Epithelial cell of proximal tubule (primary cell): ENCODE measurements around the gene ST13. TPM values are rescaled to one million over a fixed set of nuclear protein-coding genes. Genes with fewer than 3 reads are reported as not detected.
"Not testable (repeated sequence)": the region's sequence is repeated elsewhere in the genome, so short reads cannot be mapped to it uniquely, and the experiment has no call there.

Source experiments
- DNase-seq: peaks from one replicate; pipeline ENCODE4 v3.0.0-alpha.2; 2011; ENCODE audit warnings: low read depth
- H3K4me3 ChIP-seq: 2 replicates; pipeline ENCODE4 v1.5.1; 2011; ENCODE audit warnings: low read depth, mild to moderate bottlenecking, low read length
- total RNA-seq: library from RNA; depleted of rRNA; stranded (reverse); fragments of >200 nt; gene quantifications from 2 replicates; pipeline ENCODE4 v1.2.3, GENCODE V29; 2015
- TF ChIP-seq, protein P1 (sequence below): conservative IDR thresholded peaks from 2 replicates; pipeline ENCODE4 v1.5.1; 2012; ENCODE audit warnings: low read depth, mild to moderate bottlenecking, low read length

ST13 gene
- total RNA-seq, 1 donor from 2014 or later, result 159 TPM

GRCh38 chr22:40791241-40791640, 65.2 kb downstream of the ST13 start:
- H3K4me3 ChIP-seq, result no peak overlapping the region
- TF ChIP-seq, protein P1, sequence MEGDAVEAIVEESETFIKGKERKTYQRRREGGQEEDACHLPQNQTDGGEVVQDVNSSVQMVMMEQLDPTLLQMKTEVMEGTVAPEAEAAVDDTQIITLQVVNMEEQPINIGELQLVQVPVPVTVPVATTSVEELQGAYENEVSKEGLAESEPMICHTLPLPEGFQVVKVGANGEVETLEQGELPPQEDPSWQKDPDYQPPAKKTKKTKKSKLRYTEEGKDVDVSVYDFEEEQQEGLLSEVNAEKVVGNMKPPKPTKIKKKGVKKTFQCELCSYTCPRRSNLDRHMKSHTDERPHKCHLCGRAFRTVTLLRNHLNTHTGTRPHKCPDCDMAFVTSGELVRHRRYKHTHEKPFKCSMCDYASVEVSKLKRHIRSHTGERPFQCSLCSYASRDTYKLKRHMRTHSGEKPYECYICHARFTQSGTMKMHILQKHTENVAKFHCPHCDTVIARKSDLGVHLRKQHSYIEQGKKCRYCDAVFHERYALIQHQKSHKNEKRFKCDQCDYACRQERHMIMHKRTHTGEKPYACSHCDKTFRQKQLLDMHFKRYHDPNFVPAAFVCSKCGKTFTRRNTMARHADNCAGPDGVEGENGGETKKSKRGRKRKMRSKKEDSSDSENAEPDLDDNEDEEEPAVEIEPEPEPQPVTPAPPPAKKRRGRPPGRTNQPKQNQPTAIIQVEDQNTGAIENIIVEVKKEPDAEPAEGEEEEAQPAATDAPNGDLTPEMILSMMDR, result no peak
- no peak for DNase-seq

DNA sequence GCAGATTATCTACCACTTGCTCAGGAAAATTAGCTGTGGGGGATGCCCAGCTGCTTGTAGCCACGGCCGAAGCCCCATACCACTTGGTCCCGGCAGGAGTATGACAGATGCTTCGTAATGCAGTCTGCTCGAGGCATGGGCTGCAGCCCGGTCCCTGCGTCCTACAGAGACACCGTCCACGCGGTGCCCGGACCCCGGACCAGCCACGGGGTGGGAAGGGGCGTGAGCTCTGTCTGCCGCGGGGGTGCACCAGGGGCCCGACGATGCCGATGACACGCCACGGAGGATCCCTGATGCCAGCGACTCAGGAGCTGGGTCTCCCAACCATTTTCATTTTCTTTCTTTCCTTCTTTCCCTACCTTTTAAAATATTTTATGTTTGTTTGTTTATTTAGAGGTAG, 67.3 kb downstream of the ST13 start:
- DNase-seq, result no peak
- H3K4me3 ChIP-seq, result no peak overlapping the region
- TF ChIP-seq, protein P1, result no peak

DNA sequence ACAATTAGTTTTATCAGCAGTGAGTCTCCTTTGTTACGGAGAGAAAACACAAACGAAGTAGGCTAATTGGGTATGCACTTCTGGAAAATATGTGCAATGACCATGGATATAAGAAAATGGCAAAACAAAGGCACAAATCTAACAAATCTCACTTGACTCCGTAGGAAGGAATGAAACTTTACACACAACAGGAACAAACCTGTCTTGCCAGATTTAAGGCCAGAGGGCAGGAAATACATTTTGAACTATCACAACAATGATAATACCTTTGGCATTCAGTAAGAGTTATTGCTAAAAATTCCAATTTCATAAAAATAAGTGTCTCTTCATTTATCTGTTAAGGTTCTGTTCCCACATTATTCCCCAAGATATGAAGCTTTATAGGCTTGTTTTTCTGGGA, 73.9 kb downstream of the ST13 start:
- H3K4me3 ChIP-seq, result no peak overlapping the region
- TF ChIP-seq, protein P1, result no peak
- no peak for DNase-seq

DNA sequence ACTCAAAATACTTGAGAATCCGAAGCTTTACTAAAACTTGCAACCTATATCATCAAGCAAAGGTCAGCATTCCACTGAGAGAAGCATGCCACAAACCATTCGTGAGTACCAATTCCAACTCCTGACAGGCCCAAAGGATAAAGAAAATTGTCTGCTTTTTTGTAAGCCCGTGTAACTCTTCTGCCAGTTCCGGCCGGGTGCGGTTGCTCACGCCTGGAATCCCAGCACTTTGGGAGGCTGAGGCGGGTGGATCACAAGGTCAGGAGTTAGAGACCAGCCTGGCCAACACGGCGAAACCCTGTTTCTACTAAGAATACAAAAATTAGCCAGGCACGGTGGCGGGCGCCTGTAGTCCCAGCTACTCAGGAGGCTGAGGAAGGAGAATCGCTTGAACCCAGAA, 74.7 kb downstream of the ST13 start:
- not testable (repeated sequence) for H3K4me3 ChIP-seq, DNase-seq

Other genes with a start within 250 kb of the ST13 start
- gene MRTFA, start 219.9 kb downstream of the ST13 start, total RNA-seq, result 32.7 and 52.1 TPM in 2 replicates
- gene MCHR1, start 177.2 kb downstream of the ST13 start, total RNA-seq, result 0.23 TPM in 1 of 2 replicates, not detected in the other
- 16.3 and 29.6 TPM in 2 replicates for gene SLC25A17, start 37.3 kb downstream of the ST13 start, total RNA-seq
- gene XPNPEP3, start 509 bp upstream of the ST13 start, total RNA-seq, result 7.1 and 9.1 TPM in 2 replicates
- not detected in 2 replicates for gene DNAJB7, start 5.5 kb upstream of the ST13 start, total RNA-seq
- gene RBX1, start 94.7 kb upstream of the ST13 start, total RNA-seq, result 88.5 and 109 TPM in 2 replicates
- 17.1 and 30.0 TPM in 2 replicates for gene EP300, start 236.0 kb upstream of the ST13 start, total RNA-seq